ENCODE results near the gene IRF4. TPM values are rescaled to one million over a fixed set of nuclear protein-coding genes. Genes with fewer than 3 reads are reported as not detected.

The IRF4 gene
- total and polyA plus RNA-seq, 7 donors = 0.03 to 0.59 (median 0.27) TPM

DNA sequence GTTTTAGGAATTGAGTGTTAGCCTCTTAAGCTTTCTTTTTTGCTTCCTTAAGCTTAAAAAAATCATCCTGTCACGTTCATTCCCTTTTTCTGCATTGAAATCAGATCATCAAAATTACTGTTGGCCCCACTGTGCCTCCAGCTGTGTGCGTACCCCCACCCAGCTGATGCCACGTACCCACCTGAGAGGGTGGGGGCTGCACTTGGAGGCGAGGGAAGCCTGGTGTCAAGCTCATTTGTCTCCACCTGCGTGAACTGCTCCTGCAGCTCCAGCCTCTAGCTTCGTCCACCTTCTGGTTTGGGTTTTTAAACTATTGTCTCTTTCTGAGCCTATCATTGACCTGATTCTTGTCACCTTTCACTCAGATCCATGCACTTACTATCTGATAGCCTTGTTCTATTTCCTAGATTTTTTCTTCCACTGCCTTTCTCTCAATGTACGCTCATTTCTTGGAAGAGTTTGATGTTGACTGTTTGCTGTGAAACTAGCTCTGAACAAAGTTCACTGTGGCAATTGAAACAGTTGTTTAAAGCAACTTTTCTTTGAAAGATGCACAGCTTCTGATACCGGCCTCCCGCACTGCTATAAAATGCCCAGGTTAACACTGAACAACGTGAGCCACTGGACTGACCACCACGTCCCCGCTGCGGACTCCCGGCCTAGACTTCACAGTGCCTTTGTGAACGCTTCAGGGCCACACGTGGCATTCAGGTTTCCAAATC is 30.0 kb upstream of the IRF4 start:
- intact Hi-C loops (cut with DNase I) = no loop called here
- ATAC-seq = no peak
- no peaks in the 10 kb centered on the region for H3K27me3 ChIP-seq (ENCODE audit: insufficient read depth in 3 of 3, low read length in 2 of 3)
- TF ChIP-seq, protein P1, sequence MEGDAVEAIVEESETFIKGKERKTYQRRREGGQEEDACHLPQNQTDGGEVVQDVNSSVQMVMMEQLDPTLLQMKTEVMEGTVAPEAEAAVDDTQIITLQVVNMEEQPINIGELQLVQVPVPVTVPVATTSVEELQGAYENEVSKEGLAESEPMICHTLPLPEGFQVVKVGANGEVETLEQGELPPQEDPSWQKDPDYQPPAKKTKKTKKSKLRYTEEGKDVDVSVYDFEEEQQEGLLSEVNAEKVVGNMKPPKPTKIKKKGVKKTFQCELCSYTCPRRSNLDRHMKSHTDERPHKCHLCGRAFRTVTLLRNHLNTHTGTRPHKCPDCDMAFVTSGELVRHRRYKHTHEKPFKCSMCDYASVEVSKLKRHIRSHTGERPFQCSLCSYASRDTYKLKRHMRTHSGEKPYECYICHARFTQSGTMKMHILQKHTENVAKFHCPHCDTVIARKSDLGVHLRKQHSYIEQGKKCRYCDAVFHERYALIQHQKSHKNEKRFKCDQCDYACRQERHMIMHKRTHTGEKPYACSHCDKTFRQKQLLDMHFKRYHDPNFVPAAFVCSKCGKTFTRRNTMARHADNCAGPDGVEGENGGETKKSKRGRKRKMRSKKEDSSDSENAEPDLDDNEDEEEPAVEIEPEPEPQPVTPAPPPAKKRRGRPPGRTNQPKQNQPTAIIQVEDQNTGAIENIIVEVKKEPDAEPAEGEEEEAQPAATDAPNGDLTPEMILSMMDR (IDR thresholded peaks at IDR 0.05) = no peak
- H3K4me3 ChIP-seq = no peak overlapping the region
- H3K36me3 ChIP-seq (ENCODE audit: insufficient read depth in 1 of 2, low read depth in 1 of 2) = no peaks in the 10 kb centered on the region
- DNase-seq = no peak
- H3K9me3 ChIP-seq = peaks cover 8% of the 10 kb centered on the region
- WGBS, 3 donors = 79 to 86% (median 82%) methylated on average over 16 of the region's 16 CpGs
- H3K4me1 ChIP-seq = no peaks in the 10 kb centered on the region
- H3K27ac ChIP-seq = no peak overlapping the region

DNA sequence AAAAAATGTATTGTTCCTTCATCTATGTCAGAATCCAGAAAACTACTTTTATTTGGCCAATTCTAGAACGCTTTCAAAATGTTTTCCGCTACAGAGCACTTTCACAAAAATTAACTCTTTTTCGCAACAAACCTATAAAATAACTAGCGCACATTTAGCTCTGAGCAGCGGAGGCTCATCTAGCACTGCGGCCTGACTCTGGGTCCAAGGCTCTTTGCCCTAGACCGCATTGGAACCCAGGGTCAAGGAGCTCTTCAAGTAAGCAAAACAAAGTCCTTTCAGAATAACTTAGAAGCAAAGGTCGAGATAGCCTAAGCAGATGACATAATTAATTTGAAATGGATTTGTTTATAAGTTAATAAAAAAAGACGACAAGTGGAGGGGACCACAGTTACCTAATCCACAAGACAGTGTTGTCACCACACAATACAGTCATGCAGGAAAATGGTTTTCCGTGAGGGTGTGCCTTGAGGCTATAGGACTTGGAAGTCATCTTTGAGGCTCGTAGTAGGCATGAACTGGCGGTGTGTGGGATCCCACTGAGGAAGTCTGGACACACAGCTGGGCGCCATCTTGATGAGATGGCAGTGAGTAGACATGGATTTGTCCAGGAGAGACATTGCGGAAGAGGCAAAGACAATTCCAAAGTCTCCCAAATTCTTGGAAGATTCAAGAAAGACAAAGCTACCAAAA is 29.2 kb upstream of the IRF4 start:
- no peaks in the 10 kb centered on the region for H3K36me3 ChIP-seq (ENCODE audit: insufficient read depth in 1 of 2, low read depth in 1 of 2)
- H3K27ac ChIP-seq = no peak overlapping the region
- H3K4me3 ChIP-seq = no peak overlapping the region
- TF ChIP-seq, protein P1 (IDR thresholded peaks at IDR 0.05) = no peak
- DNase-seq = no peak
- peaks cover 8% of the 10 kb centered on the region for H3K9me3 ChIP-seq
- no peaks in the 10 kb centered on the region for H3K27me3 ChIP-seq (ENCODE audit: insufficient read depth in 3 of 3, low read length in 2 of 3)
- WGBS, 3 donors = 81 to 83% (median 83%) methylated on average over 14 of the region's 14 CpGs
- intact Hi-C loops (cut with DNase I) = no loop called here
- no peaks in the 10 kb centered on the region for H3K4me1 ChIP-seq
- ATAC-seq = no peak

DNA sequence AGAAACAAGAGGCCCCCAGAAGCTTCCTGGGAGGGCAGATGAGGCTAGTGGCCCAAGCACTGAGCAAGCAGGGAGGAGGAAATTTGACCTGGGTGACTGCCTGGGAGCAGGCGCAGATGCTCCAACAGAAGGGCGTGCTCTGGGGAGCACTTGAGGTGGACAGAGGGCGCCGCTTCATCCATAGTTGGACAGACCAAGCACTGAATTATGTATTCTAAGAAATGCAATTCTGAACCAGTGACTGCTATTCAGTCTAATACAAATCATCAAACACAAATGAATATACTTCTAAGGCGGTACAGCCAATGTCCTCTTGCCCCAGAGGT is 28.7 kb upstream of the IRF4 start:
- intact Hi-C loops (cut with DNase I) = no loop called here
- no peak overlapping the region for H3K4me3 ChIP-seq
- H3K9me3 ChIP-seq = peaks cover 8% of the 10 kb centered on the region
- 80 to 87% (median 82%) methylated on average over 5 of the region's 5 CpGs for whole genome bisulfite sequencing, 3 donors
- no peak for ATAC-seq
- H3K36me3 ChIP-seq (ENCODE audit: insufficient read depth in 1 of 2, low read depth in 1 of 2) = no peaks in the 10 kb centered on the region
- no peak overlapping the region for H3K27ac ChIP-seq
- TF ChIP-seq, protein P1 (IDR thresholded peaks at IDR 0.05) = no peak
- H3K27me3 ChIP-seq (ENCODE audit: insufficient read depth in 3 of 3, low read length in 2 of 3) = no peaks in the 10 kb centered on the region
- no peak for DNase-seq
- no peaks in the 10 kb centered on the region for H3K4me1 ChIP-seq

DNA sequence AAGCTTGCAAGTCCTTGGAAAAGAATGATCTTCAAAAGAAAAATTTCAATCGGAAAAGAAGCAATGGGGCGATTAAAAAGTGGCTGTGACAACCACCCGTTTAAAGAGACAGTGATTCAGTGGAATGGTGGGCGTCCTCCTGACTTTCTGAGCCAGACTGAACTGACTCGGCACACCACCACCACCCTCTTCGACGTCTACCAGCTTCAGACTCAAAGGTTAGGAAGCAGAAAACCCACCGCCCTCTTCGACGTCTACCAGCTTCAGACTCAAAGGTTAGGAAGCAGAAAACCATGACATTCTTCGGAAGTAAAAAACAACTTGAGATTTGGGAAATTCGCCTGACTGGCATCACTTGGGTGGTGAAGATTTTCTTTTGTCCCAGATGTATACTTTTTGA is 28.3 kb upstream of the IRF4 start:
- no peak overlapping the region for H3K27ac ChIP-seq
- ATAC-seq (no peak), DNase-seq (no peak)
- H3K36me3 ChIP-seq (ENCODE audit: insufficient read depth in 1 of 2, low read depth in 1 of 2) = no peaks in the 10 kb centered on the region
- TF ChIP-seq, protein P1 (IDR thresholded peaks at IDR 0.05) = no peak
- no peaks in the 10 kb centered on the region for H3K4me1 ChIP-seq
- H3K4me3 ChIP-seq = no peak overlapping the region
- peaks cover 8% of the 10 kb centered on the region for H3K9me3 ChIP-seq
- 84 to 89% (median 88%) methylated on average over 12 of the region's 12 CpGs for WGBS, 3 donors
- H3K27me3 ChIP-seq (ENCODE audit: insufficient read depth in 3 of 3, low read length in 2 of 3) = no peaks in the 10 kb centered on the region
- intact Hi-C loops (cut with DNase I) = no loop called here

All from psoas muscle (tissue), 8 donors.